NCI-H187 treated with DMSO at 0.1 percent for 48 hours (cell line): ENCODE data around the gene PLA2G4D.
A peak's percentile ranks its signal among the peaks of the same experiment; 100 is the strongest.

Experiments
- DNase-seq: peaks from one replicate; lab custom pipeline; 2025; lab: John Stamatoyannopoulos, UW

The PLA2G4D gene, protein sequence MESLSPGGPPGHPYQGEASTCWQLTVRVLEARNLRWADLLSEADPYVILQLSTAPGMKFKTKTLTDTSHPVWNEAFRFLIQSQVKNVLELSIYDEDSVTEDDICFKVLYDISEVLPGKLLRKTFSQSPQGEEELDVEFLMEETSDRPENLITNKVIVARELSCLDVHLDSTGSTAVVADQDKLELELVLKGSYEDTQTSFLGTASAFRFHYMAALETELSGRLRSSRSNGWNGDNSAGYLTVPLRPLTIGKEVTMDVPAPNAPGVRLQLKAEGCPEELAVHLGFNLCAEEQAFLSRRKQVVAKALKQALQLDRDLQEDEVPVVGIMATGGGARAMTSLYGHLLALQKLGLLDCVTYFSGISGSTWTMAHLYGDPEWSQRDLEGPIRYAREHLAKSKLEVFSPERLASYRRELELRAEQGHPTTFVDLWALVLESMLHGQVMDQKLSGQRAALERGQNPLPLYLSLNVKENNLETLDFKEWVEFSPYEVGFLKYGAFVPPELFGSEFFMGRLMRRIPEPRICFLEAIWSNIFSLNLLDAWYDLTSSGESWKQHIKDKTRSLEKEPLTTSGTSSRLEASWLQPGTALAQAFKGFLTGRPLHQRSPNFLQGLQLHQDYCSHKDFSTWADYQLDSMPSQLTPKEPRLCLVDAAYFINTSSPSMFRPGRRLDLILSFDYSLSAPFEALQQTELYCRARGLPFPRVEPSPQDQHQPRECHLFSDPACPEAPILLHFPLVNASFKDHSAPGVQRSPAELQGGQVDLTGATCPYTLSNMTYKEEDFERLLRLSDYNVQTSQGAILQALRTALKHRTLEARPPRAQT

GRCh38 chr15:42094512-42094963 is at the start of gene PLA2G4D:
PLA2G4D (minus strand) TSS chr15:42094562; CDS start chr15:42094459, 103 bp downstream.
- peak; percentile 76 for DNase-seq

- no peak for DNase-seq
These were observed 49.0 kb upstream of the PLA2G4D start for GRCh38 chr15:42143356-42143755.

GRCh38 chr15:42141795-42142667 is 47.7 kb upstream of the PLA2G4D start:
- no peak for DNase-seq

- DNase-seq, result no peak
These were observed 46.9 kb upstream of the PLA2G4D start for GRCh38 chr15:42141246-42141645.

GRCh38 chr15:42140383-42141070 is 46.2 kb upstream of the PLA2G4D start:
- no peak for DNase-seq

DNA sequence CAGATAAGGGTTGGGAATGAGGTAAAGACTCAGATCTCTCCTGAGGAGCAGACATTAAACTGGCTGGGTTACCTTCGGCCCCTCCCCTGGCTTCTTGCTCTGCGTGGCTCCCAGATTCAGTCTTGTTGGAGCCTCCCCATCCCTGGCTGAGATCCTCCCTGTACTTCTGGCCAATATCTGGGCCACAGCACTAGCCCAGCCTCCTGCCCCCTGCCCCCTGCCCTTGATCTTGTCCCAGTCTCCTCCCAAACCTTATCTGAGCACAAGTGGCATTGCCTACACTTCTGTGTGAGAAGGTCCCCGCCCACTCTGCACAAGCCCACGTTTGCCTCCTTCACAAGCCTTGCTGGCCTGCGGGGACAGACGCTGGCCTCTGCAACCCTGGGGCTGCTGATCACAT is 45.2 kb upstream of the PLA2G4D start:
- DNase-seq, result no peak

DNA sequence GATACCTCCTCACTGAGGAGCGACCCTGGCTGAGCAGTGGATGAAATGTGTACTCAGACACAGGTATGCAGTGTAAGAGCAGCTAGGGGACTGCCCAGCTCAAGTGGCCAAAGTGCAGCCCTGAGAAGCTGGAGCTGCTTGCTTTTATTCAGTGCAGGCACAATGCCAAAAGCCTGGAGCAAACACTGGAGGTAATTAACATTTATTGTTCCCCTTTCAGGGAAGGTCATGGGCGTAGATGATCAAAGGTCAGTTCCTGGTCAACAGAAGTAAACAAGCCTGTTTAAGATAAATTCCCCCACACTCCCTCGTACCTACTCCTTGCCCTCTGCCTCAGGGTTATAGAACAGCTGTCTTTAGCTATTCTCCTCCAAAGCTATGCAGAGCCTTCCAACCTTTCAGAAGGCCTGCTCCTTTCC is 44.6 kb upstream of the PLA2G4D start:
- no peak for DNase-seq

DNA sequence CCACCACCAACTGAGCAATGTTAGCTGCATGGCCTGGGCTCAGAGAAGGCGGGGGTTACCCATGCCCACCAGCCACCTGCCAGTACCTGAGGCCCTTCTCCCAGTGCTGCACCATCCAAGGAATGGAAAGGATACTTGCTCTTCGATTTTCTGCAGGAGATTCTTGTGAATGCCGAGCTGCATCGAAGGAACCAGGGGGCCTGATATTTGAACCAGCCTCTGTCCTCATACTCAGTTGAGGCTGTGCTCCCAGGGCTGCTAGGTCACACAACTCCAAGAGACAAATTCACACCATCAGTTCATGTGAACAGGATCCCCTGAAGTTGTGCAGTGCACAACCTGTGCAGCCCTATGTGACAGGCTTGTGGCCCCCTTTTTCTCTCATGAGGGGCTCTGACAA is 44.0 kb upstream of the PLA2G4D start:
- no peak for DNase-seq

DNA sequence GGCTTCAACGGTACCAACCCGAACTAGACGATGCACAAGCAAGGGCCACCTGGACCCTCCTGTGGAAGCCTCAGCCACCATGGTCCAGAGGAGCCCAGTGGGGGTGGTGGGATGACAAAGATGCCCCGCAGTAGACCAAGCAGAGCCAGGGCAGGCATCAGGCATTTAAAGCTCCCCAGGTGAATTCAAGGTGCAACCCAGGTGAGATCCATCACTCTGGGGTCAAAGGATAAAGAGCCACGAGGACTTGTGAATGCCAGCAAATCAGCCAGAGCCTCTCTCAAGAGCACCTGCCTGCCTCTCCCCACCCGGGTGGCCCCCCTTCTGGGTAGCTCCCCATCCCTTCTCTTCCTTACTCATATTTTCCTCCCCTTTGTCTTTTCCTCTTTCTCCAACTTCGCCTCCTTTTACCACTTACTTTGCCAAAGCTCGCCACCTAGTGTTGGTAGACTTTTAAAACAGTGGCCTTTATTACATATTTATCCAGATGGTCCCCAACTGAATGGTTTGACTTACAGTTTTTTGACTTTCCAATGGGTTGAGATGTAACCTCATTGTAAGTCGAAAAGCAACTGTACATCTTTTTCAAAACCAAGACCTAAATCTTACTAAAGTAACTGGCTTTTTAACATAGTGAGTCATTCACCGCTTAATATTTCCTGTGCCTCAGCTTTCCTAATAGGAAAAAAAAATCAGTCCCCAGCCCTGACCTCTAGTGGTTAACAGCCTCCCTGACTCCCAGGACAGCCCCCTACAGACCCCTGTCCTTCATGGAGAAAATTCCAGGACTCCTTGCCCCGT is 43.3 kb upstream of the PLA2G4D start:
- DNase-seq, result no peak

DNA sequence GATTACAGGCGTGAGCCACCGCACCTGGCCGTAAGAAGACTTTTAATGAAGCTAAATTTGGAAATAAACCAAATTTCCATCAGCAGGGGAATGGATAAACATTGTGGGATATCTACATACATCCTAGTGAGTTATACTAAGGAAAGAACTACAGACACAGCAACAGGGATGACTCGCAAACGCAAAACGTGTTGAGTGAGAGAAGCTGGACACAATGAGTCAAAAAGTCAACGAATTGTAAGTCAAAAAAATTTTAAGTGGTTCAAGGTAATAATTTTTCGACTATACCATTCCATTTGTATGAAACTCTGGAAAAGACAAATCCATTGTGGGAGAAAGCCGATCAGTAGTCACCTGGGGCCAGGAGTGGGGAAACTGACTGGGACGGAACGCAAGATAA is 42.2 kb upstream of the PLA2G4D start:
- DNase-seq, result no peak

DNA sequence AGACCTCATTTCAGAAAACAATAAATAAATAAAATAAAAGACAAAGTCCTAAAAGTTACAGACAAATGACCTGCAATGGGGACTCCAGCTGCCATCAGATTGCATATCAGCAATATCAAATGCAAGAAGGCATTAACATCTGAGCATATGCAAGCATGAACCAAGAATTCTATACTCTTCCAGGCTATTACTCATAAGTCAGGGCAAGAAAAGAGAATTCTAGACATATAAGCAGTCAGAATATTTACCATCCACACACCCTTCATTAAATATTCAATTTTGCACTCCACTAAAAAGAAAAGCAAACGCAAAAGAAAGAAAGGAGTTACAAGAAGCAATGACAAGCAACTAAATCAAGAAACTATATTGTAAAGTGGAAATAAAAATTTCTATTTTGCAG is 41.0 kb upstream of the PLA2G4D start:
- DNase-seq, result no peak

DNA sequence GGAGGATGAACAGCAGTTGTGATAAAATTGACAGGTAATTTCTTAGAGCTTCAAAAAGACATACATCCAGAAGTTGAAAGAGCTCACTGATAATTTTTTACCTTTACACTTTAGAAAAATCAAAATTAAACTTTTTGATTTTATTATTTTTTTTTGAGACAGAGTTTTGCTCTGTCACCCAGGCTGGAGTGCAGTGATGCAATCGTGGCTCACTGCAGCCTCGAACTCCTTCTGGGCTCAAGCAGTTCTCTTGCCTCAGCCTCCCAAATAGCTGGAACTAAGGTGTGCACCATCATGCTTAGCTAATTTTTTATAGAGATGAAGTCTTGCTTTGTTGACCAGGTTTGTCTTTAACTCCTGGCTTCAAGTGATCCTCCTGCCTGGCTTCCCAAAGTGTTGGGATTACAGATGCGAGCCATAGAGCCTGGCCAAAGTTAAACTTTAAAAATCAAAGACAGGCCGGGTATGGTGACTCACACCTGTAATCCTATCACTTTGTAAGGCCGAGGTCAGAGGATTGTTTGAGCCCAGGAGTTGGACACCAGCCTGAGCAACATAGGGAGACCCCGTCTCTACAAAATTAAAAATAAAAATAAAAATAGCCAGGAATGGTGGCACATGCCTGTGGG is 40.4 kb upstream of the PLA2G4D start:
- DNase-seq, result no peak

- DNase-seq, result no peak
These were observed 39.6 kb upstream of the PLA2G4D start for GRCh38 chr15:42133886-42134502.

DNA sequence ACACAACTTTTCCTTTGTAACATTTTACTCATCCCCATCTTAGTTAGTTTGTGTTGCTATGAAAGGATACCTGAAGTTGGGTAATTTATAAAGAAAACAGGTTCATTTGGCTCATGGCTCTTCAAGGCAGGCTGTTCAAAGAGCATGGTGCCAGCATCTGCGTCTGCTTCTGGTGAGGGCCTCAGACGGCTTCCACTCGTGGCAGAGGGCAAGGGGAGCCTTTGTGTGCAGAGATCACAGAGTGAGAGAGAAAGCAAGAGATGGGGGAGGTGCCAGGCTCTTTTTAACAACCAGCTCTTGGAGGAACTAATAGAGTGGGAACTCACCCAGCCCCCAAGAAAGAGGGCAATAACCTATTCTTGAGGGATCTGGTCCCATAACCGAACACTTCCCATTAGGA is 39.0 kb upstream of the PLA2G4D start:
- DNase-seq, result no peak

GRCh38 chr15:42131826-42132806 is 37.8 kb upstream of the PLA2G4D start:
- peak; percentile 56 for DNase-seq

DNA sequence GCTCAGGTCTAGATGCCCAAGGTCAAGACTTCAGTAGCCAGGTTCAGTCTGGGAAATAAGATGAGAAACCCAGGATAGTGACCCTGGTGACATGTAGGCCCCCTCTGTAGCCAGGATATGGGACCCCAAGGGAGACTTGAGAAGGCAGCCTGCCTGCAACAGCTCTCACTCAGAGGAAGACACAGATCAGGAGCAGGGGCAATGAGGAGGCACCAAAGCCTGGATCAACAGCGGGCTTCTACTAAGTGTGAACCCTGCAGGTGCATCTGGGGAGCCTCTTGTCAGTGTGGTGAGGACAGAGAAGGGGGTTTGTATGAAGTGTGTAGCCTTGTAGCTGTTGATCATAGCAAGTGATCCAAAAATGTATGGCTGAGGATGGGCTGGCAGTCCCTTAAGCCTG is 36.6 kb upstream of the PLA2G4D start:
- DNase-seq, result no peak

DNA sequence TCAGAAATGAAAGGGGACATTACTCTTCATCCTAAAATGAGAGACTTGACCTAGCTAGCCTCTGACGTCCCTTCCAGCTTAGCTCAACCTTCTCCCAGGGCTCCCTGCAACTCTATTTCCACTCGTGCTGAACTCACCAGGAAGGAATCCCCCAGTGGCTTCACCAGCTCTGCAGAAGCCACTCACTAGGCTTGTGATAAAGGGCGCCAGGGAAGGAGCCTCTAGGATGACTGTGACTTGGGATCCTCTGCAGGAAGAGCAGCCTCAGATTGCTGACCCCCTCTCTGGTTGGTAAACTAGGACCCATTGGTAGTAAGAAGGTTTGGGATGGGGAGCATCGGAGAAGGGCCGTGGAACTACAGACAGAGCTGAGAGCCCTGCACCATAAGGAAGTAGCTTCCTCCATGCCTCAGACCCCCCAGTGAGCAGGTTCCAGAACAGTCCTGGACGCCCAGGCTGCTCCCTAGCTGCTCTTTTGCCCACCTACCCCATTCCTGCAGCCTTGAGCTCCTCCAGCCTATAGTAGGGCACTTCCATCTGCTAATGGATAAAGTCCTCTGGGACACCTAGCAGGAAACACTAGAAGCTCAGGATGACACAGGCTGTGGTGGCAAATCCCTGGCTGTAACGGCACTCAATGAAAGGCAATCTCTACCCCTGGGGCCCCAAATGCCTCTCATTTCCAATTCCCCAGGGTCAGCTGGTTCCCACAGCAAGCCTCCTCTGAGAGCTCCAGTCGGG is 36.1 kb upstream of the PLA2G4D start:
- no peak for DNase-seq

DNA sequence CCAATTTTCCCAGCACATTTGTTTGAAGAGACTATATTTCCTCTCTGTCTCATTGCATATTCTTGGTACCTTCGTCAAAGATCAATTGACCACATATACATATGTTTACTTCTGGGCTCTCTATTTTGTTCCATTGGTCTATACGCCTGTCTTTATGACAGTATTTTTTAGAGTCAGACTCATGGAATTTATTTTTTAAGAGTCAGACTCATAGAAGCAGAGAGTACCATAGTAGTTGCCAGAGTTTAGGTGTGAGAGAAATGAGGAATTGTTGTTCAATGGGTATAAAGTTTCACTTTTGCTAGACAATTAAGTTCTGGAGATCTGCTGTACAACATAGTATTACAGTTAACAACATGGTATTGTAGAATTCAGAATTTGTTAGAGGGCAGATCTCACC is 35.0 kb upstream of the PLA2G4D start:
- DNase-seq, result no peak
